Measurements from ENCODE around the gene ACSS1.

Gene ACSS1

GRCh38 chr20:25051386-25052155, 6.4 kb downstream of the ACSS1 start:
- no peak overlapping the region for H3K27ac ChIP-seq (ENCODE audit: low read depth, low read length)

GRCh38 chr20:25050501-25051350, 7.2 kb downstream of the ACSS1 start:
- Histone ChIP-seq H3K4ac (ENCODE audit: low read depth, low read length) (no peak overlapping the region), H3K79me1 (ENCODE audit: low read length) (no peaks in the 10 kb centered on the region), H4K5ac (ENCODE audit: low read length) (no peak overlapping the region), H2AK5ac (ENCODE audit: low read length) (no peak overlapping the region), H4K8ac (ENCODE audit: low read depth, low read length) (no peak overlapping the region), H3K9ac (ENCODE audit: low read length) (no peak overlapping the region), H3K4me2 (ENCODE audit: low read length) (no peak overlapping the region), H3K36me3 (ENCODE audit: control insufficient read depth, insufficient read depth, low read length) (no peaks in the 10 kb centered on the region), H3K56ac (ENCODE audit: low read length) (no peak overlapping the region), H3K79me2 (ENCODE audit: control insufficient read depth, insufficient read depth, low read length) (no peaks in the 10 kb centered on the region), H3K4me1 (ENCODE audit: control insufficient read depth, low read depth, low read length) (no peaks in the 10 kb centered on the region), H3K18ac (ENCODE audit: low read length) (no peak overlapping the region), H3K27me3 (ENCODE audit: insufficient read depth, low read length, poor library complexity) (peaks cover 4% of the 10 kb centered on the region), H3K23ac (ENCODE audit: low read length) (no peak overlapping the region), H3K4me3 (ENCODE audit: low read length) (no peak overlapping the region), H3K27ac (ENCODE audit: low read depth, low read length) (no peak overlapping the region), H2BK120ac (ENCODE audit: low read depth, low read length) (no peak overlapping the region), H2BK5ac (ENCODE audit: low read length) (no peak overlapping the region), H2BK15ac (replicated peaks; ENCODE audit: low read depth) (no peak overlapping the region)
- no peak for DNase-seq
- WGBS (ENCODE audit: extremely low coverage, insufficient coverage, low lambda C conversion rate) = no CpG with 5 or more reads among the region's 17 CpGs

More at GRCh38 chr20:25051386-25052155, 6.4 kb downstream of the ACSS1 start:
- no peaks in the 10 kb centered on the region for H3K79me1 ChIP-seq (ENCODE audit: low read length)
- DNase-seq = no peak
- H3K18ac ChIP-seq (ENCODE audit: low read length) = no peak overlapping the region
- H3K4me3 ChIP-seq (ENCODE audit: low read length) = no peak overlapping the region
- H2BK5ac ChIP-seq (ENCODE audit: low read length) = no peak overlapping the region
- H3K27me3 ChIP-seq (ENCODE audit: insufficient read depth, low read length, poor library complexity) = peaks cover 10% of the 10 kb centered on the region
- H3K9ac ChIP-seq (ENCODE audit: low read length) = no peak overlapping the region
- H3K4me1 ChIP-seq (ENCODE audit: control insufficient read depth, low read depth, low read length) = no peaks in the 10 kb centered on the region
- H3K23ac ChIP-seq (ENCODE audit: low read length) = no peak overlapping the region
- H4K5ac ChIP-seq (ENCODE audit: low read length) = no peak overlapping the region
- WGBS (ENCODE audit: extremely low coverage, insufficient coverage, low lambda C conversion rate) = no CpG with 5 or more reads among the region's 7 CpGs
- no peak overlapping the region for H3K56ac ChIP-seq (ENCODE audit: low read length)
- H3K4ac ChIP-seq (ENCODE audit: low read depth, low read length) = no peak overlapping the region
- H2BK120ac ChIP-seq (ENCODE audit: low read depth, low read length) = no peak overlapping the region
- no peaks in the 10 kb centered on the region for H3K79me2 ChIP-seq (ENCODE audit: control insufficient read depth, insufficient read depth, low read length)
- H3K36me3 ChIP-seq (ENCODE audit: control insufficient read depth, insufficient read depth, low read length) = no peaks in the 10 kb centered on the region
- H2AK5ac ChIP-seq (ENCODE audit: low read length) = no peak overlapping the region
- H2BK15ac ChIP-seq (replicated peaks; ENCODE audit: low read depth) = no peak overlapping the region
- H3K4me2 ChIP-seq (ENCODE audit: low read length) = no peak overlapping the region
- H4K8ac ChIP-seq (ENCODE audit: low read depth, low read length) = no peak overlapping the region

GRCh38 chr20:25050082-25050481, 7.9 kb downstream of the ACSS1 start:
- Histone ChIP-seq H3K4me3 (ENCODE audit: low read length) (no peak overlapping the region), H3K36me3 (ENCODE audit: control insufficient read depth, insufficient read depth, low read length) (no peaks in the 10 kb centered on the region), H3K4ac (ENCODE audit: low read depth, low read length) (no peak overlapping the region), H2AK5ac (ENCODE audit: low read length) (no peak overlapping the region), H3K56ac (ENCODE audit: low read length) (no peak overlapping the region), H3K79me1 (ENCODE audit: low read length) (no peaks in the 10 kb centered on the region), H3K9ac (ENCODE audit: low read length) (no peak overlapping the region), H3K27ac (ENCODE audit: low read depth, low read length) (no peak overlapping the region), H2BK5ac (ENCODE audit: low read length) (no peak overlapping the region), H2BK15ac (replicated peaks; ENCODE audit: low read depth) (no peak overlapping the region), H4K8ac (ENCODE audit: low read depth, low read length) (no peak overlapping the region), H3K79me2 (ENCODE audit: control insufficient read depth, insufficient read depth, low read length) (no peaks in the 10 kb centered on the region), H3K4me2 (ENCODE audit: low read length) (no peak overlapping the region), H3K23ac (ENCODE audit: low read length) (no peak overlapping the region), H3K4me1 (ENCODE audit: control insufficient read depth, low read depth, low read length) (no peaks in the 10 kb centered on the region), H2BK120ac (ENCODE audit: low read depth, low read length) (no peak overlapping the region), H4K5ac (ENCODE audit: low read length) (no peak overlapping the region), H3K18ac (ENCODE audit: low read length) (no peak overlapping the region), H3K27me3 (ENCODE audit: insufficient read depth, low read length, poor library complexity) (no peaks in the 10 kb centered on the region)
- WGBS (ENCODE audit: extremely low coverage, insufficient coverage, low lambda C conversion rate) = no CpG with 5 or more reads among the region's 7 CpGs
- no peak for DNase-seq

DNA sequence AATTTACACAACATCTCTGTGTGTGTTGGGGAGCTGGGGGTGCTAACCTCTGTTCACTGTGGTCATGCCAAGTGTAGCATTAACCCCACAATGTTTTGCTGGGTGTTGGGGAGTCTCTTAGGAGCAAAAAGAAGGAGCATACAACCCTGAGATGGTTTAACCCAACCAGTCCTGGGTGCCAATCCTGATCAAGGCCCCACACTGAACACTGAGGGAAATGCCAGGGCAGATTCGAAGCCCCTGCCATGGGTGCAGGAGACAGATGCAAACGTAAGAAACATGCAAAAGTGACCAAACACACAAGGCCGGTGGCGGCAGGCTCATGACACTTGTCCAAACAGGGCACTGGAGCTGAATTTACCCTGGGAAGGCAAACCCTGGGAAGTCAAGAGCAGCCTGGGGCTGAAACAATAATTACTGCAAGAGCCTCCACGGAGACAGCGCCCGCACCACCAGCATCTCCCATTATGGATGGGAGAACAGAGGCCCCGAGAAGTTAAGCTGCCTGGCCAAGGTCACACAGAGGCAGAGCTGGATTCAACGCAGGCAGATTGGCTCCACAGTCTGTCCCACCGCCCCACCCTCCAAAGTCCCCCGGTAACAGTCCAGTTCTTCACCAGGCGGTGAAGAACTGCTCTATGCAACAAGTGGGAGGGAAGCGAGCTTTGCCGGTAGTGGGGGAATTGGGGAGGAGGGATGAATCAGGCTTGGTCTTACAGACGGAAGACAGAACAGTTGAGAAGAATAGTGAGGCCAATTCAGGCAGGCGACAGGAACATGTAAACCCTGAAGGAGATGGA, 8.5 kb downstream of the ACSS1 start:
- Histone ChIP-seq H3K4me1 (ENCODE audit: control insufficient read depth, low read depth, low read length) (no peaks in the 10 kb centered on the region), H4K8ac (ENCODE audit: low read depth, low read length) (no peak overlapping the region), H3K27me3 (ENCODE audit: insufficient read depth, low read length, poor library complexity) (no peaks in the 10 kb centered on the region), H3K4ac (ENCODE audit: low read depth, low read length) (no peak overlapping the region), H3K56ac (ENCODE audit: low read length) (no peak overlapping the region), H3K79me2 (ENCODE audit: control insufficient read depth, insufficient read depth, low read length) (no peaks in the 10 kb centered on the region), H3K18ac (ENCODE audit: low read length) (no peak overlapping the region), H3K4me2 (ENCODE audit: low read length) (no peak overlapping the region), H3K4me3 (ENCODE audit: low read length) (no peak overlapping the region), H2BK15ac (replicated peaks; ENCODE audit: low read depth) (no peak overlapping the region), H3K23ac (ENCODE audit: low read length) (no peak overlapping the region), H3K27ac (ENCODE audit: low read depth, low read length) (no peak overlapping the region), H2BK5ac (ENCODE audit: low read length) (no peak overlapping the region), H3K79me1 (ENCODE audit: low read length) (no peaks in the 10 kb centered on the region), H3K9ac (ENCODE audit: low read length) (no peak overlapping the region), H2BK120ac (ENCODE audit: low read depth, low read length) (no peak overlapping the region), H2AK5ac (ENCODE audit: low read length) (no peak overlapping the region), H4K5ac (ENCODE audit: low read length) (no peak overlapping the region), H3K36me3 (ENCODE audit: control insufficient read depth, insufficient read depth, low read length) (no peaks in the 10 kb centered on the region)
- WGBS (ENCODE audit: extremely low coverage, insufficient coverage, low lambda C conversion rate) = no CpG with 5 or more reads among the region's 16 CpGs
- DNase-seq = no peak

DNA sequence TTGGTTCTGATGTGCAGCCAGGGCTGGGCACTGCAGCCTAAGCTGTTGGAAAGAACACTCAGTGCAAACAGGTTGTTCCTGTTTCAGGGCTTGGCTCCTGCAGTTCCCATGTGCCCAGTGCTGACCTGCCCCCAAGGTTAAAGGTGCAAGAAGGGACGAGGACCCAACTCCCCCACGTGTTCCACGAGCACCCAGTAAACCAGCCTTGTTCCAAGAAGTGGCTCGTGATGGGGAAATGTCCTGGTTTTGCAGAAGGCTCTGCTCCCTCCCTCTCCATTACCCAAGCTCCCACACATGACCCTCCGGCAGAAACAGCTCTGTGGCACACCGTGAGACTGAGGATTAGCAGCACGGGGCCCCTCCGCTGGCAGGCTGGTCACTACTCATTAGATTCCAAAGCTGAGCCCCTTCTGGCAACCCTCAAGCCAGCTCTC, 9.4 kb downstream of the ACSS1 start:
- H3K4ac ChIP-seq (ENCODE audit: low read depth, low read length) = no peak overlapping the region
- no peaks in the 10 kb centered on the region for H3K79me2 ChIP-seq (ENCODE audit: control insufficient read depth, insufficient read depth, low read length)
- no peak overlapping the region for H2AK5ac ChIP-seq (ENCODE audit: low read length)
- H4K5ac ChIP-seq (ENCODE audit: low read length) = no peak overlapping the region
- no peak overlapping the region for H3K4me2 ChIP-seq (ENCODE audit: low read length)
- H3K36me3 ChIP-seq (ENCODE audit: control insufficient read depth, insufficient read depth, low read length) = no peaks in the 10 kb centered on the region
- H3K4me1 ChIP-seq (ENCODE audit: control insufficient read depth, low read depth, low read length) = no peaks in the 10 kb centered on the region
- H3K9ac ChIP-seq (ENCODE audit: low read length) = no peak overlapping the region
- no peak for DNase-seq
- no peak overlapping the region for H3K18ac ChIP-seq (ENCODE audit: low read length)
- H4K8ac ChIP-seq (ENCODE audit: low read depth, low read length) = no peak overlapping the region
- no peak overlapping the region for H2BK120ac ChIP-seq (ENCODE audit: low read depth, low read length)
- H3K27me3 ChIP-seq (ENCODE audit: insufficient read depth, low read length, poor library complexity) = no peaks in the 10 kb centered on the region
- WGBS (ENCODE audit: extremely low coverage, insufficient coverage, low lambda C conversion rate) = no CpG with 5 or more reads among the region's 8 CpGs
- H2BK15ac ChIP-seq (replicated peaks; ENCODE audit: low read depth) = no peak overlapping the region
- H3K4me3 ChIP-seq (ENCODE audit: low read length) = no peak overlapping the region
- H3K56ac ChIP-seq (ENCODE audit: low read length) = no peak overlapping the region
- H3K23ac ChIP-seq (ENCODE audit: low read length) = no peak overlapping the region
- no peaks in the 10 kb centered on the region for H3K79me1 ChIP-seq (ENCODE audit: low read length)
- no peak overlapping the region for H3K27ac ChIP-seq (ENCODE audit: low read depth, low read length)
- no peak overlapping the region for H2BK5ac ChIP-seq (ENCODE audit: low read length)

Measured in mesendoderm (in vitro differentiated cells).